ENCODE data around the gene MACROD2.

DNA sequence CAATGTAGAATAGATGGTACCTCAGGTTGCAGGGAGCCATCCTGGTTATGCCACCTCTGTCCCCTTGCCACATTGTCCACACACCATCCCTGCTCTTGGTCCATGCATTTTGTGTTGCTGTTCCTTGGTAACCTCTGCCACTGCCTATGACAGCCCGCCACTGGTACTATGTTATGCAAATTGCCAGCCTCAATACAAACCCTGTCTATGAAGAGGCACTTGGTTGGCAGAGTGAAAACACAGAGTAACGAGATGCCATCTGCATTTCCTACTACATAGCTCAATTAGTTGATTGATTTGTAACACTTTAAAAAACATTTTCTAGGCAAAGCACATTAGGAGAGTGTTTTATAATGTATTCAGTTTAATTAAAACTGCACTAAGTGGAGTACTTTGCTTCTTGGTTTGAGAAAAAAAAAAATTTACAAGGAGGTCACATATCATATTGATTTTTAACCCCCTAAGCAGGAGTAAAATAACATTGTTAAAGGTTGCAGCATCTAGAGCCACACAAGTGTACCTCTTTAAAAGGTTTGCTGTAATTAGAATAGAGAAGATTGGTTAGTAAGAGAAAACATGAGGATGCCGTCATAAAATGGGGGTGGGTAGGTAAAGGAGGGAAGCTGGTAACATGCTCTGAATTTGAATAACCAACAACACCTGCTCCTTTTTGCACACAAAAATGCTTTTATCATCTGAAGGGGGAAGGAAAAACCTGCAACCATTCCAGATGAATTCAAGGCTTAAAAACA is 1760.9 kb downstream of the MACROD2 start:
- TF ChIP-seq, protein P1, sequence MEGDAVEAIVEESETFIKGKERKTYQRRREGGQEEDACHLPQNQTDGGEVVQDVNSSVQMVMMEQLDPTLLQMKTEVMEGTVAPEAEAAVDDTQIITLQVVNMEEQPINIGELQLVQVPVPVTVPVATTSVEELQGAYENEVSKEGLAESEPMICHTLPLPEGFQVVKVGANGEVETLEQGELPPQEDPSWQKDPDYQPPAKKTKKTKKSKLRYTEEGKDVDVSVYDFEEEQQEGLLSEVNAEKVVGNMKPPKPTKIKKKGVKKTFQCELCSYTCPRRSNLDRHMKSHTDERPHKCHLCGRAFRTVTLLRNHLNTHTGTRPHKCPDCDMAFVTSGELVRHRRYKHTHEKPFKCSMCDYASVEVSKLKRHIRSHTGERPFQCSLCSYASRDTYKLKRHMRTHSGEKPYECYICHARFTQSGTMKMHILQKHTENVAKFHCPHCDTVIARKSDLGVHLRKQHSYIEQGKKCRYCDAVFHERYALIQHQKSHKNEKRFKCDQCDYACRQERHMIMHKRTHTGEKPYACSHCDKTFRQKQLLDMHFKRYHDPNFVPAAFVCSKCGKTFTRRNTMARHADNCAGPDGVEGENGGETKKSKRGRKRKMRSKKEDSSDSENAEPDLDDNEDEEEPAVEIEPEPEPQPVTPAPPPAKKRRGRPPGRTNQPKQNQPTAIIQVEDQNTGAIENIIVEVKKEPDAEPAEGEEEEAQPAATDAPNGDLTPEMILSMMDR (IDR thresholded peaks at IDR 0.05), result no peak
- no peak for TF ChIP-seq POLR2A (IDR thresholded peaks at IDR 0.05)
